Activated T-cell treated with anti-CD3 and anti-CD28 coated beads, Interleukin-2, amount 50 U/mL, for 24 hours (primary cell): ENCODE measurements around the gene OSBPL5.

Experiments
- DNase-seq: peaks from one replicate; pipeline ENCODE4 v3.0.0-alpha.2; 2020
- H3K27ac Mint-ChIP-seq: 2 replicates; pipeline ENCODE4 v1.8.0; 2020; ENCODE audit warnings: mild to moderate bottlenecking, mixed read lengths
- H3K27me3 Mint-ChIP-seq: 2 replicates; pipeline ENCODE4 v1.8.0; 2020; ENCODE audit warnings: mixed read lengths
- H3K36me3 Mint-ChIP-seq: 2 replicates; pipeline ENCODE4 v1.8.0; 2020; ENCODE audit warnings: low read depth, mixed read lengths
- H3K4me1 Mint-ChIP-seq: 2 replicates; pipeline ENCODE4 v1.8.0; 2020; ENCODE audit warnings: low read depth, mixed read lengths
- H3K4me3 Mint-ChIP-seq: 2 replicates; pipeline ENCODE4 v1.8.0; 2020; ENCODE audit warnings: mild to moderate bottlenecking, moderate library complexity, mixed read lengths
- H3K9me3 Mint-ChIP-seq: 2 replicates; pipeline ENCODE4 v1.8.0; 2020; ENCODE audit warnings: mixed read lengths

The OSBPL5 gene

GRCh38 chr11:3109921-3110706, 55.0 kb downstream of the OSBPL5 start:
- Mint-ChIP-seq H3K27ac (no peak overlapping the region), H3K4me3 (no peak overlapping the region), H3K36me3 (peaks cover 7% of the 10 kb centered on the region), H3K9me3 (peaks cover 8% of the 10 kb centered on the region), H3K4me1 (peaks cover 2% of the 10 kb centered on the region), H3K27me3 (no peaks in the 10 kb centered on the region)
- DNase-seq: peak; percentile 58

DNA sequence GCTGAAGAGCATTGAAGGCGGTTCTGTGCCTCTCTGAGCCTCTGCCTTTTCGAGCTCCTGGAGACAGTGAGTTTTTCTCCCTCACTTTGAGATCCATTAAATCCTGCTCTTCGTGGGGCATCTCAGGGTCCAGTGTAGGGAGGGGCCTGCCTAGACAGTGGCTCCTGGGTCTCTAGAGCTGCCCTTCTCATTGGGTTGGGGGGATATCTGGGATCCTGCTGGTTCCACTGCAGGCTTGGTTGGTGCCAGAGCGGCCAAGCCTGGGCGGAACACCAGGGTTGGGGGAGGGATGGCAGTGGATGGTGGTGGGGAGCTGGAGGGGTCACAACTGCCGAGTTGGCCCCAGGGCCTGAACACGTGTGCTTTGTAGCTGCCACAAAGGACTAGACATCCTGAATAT, 55.7 kb downstream of the OSBPL5 start:
- H3K4me3 Mint-ChIP-seq: no peak overlapping the region
- H3K4me1 Mint-ChIP-seq: peaks cover 2% of the 10 kb centered on the region
- peaks cover 6% of the 10 kb centered on the region for H3K9me3 Mint-ChIP-seq
- H3K27me3 Mint-ChIP-seq: no peaks in the 10 kb centered on the region
- no peak overlapping the region for H3K27ac Mint-ChIP-seq
- H3K36me3 Mint-ChIP-seq: peaks cover 5% of the 10 kb centered on the region
- no peak for DNase-seq

- Mint-ChIP-seq H3K27me3 (no peaks in the 10 kb centered on the region), H3K4me3 (no peak overlapping the region), H3K9me3 (no peaks in the 10 kb centered on the region), H3K27ac (no peak overlapping the region), H3K4me1 (peaks cover 2% of the 10 kb centered on the region), H3K36me3 (no peaks in the 10 kb centered on the region)
- no peak for DNase-seq
These were observed 56.9 kb downstream of the OSBPL5 start for GRCh38 chr11:3108183-3108721.

GRCh38 chr11:3107608-3108182, 57.4 kb downstream of the OSBPL5 start:
- Mint-ChIP-seq H3K27ac (no peak overlapping the region), H3K36me3 (no peaks in the 10 kb centered on the region), H3K27me3 (no peaks in the 10 kb centered on the region), H3K4me3 (no peak overlapping the region), H3K4me1 (peaks cover 2% of the 10 kb centered on the region), H3K9me3 (no peaks in the 10 kb centered on the region)
- no peak for DNase-seq

DNA sequence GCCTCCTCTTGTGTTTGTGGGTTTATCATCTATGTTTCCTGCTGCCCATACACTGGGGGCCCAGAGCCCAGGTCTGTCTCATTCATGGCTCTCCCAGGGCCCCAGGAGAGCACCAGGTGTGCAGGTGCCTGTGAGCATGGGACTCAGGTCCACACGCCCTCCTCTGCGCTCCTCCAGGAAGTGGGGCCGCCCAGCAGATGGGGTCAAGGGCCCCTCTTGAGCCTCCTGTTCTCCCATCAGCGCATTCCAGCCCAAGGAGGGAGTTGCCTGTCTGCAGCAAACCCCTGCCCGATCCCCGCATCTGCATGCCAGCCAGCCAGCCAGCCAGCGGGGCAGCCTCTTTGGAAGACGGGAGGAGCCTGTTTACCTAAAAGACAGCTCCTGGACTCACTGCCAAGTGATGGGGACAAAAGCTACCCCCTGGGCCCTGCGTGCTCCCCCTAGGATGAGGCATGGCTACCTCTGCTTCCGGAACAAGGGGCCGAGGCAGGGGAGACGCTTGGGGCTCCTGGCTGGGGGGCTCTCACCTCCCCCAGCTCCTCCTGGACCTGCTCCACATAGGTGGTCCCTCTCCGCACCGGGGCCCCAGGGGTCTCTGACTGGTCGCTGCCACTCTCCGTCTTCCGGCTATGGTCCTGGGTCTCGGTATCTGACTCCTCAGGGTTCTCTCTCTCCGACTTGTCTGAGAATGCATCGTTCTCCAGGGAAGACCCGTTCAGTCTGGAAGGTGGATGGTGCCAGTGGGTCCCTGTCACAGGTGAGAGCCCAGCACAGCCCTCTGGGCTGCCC, 58.2 kb downstream of the OSBPL5 start:
- H3K36me3 Mint-ChIP-seq: no peaks in the 10 kb centered on the region
- H3K4me1 Mint-ChIP-seq: no peaks in the 10 kb centered on the region
- H3K27ac Mint-ChIP-seq: no peak overlapping the region
- no peaks in the 10 kb centered on the region for H3K9me3 Mint-ChIP-seq
- no peak for DNase-seq
- H3K27me3 Mint-ChIP-seq: no peaks in the 10 kb centered on the region
- no peak overlapping the region for H3K4me3 Mint-ChIP-seq

- Mint-ChIP-seq H3K4me1 (no peaks in the 10 kb centered on the region), H3K9me3 (no peaks in the 10 kb centered on the region), H3K27ac (no peak overlapping the region), H3K36me3 (no peaks in the 10 kb centered on the region), H3K27me3 (no peaks in the 10 kb centered on the region), H3K4me3 (no peak overlapping the region)
- DNase-seq: peak; percentile 16
These were observed 59.0 kb downstream of the OSBPL5 start for GRCh38 chr11:3105791-3106735.

DNA sequence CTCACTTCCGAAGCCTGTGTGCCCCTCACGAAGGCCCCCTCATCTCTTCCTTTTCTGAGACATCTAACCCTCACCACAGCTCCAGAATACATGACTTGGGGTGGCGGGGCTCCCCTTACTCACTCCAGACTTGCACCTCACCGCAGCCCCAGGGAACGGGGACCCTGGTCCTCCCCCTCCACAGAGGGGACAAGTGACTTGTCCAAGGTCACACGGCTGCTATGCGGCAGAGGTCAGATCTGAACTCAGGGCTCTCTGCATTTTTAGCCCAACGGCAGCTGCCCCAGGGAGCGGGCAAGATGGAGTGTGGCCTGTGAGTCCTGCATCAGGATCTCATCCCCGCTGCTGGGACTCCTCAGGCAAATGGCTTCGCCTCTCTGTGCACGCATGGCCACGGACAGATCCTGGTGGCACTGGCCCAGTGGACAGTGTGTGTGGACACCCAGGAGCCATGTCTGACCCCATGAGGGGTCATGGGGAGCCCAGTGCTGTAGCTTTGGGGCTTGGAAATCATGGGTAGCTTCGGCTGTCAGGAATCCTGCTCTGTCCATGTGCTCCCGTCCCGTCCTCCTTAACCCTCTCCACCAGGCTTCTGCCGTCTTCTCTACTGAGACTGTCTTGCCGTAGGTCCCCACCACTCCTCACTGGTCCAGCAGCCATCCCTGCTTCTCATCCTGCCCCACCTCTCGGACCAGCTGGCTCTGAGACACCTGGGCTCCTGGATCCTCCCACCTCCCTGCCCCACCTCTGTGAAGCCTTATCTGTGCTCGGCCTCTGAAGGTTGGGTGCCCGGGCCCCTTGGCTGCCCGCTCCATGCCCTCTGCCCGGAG, 59.9 kb downstream of the OSBPL5 start:
- DNase-seq: no peak
- Mint-ChIP-seq H3K36me3 (no peaks in the 10 kb centered on the region), H3K27ac (no peak overlapping the region), H3K4me3 (no peak overlapping the region), H3K27me3 (no peaks in the 10 kb centered on the region), H3K4me1 (no peaks in the 10 kb centered on the region), H3K9me3 (no peaks in the 10 kb centered on the region)

DNA sequence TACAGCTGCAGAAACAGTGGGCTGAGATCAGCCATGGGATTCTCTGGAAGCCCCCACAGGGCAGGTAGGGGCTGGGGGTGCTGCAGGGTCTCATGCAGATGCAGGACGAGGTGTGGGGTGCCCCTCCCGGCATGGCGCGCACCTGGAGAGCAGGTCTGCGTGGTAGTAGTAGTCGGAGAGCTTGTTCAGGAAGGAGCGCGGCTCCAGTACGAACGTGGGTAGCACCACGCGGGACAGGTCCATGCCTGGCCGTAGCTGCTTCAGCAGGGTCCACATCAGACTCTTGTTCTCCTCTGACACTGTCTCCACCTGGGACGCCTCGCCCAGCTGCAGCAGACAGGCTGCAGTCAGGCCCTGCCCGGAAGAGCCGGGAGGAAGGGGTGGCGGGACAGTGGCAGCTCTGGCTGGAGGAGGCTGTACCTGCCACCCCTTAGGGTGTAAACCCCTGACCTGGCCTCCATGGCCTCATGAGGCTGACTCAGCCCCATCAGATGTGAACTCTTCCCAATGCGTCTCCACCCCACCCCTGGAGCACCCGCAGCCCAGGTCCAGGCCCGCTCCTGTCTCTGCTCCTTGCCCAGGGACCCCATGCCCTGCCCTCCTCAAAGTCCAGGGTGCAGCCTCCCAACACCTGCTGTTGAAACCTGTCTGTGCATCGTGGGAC, 60.9 kb downstream of the OSBPL5 start:
- Mint-ChIP-seq H3K27ac (no peak overlapping the region), H3K4me3 (no peak overlapping the region), H3K27me3 (no peaks in the 10 kb centered on the region), H3K4me1 (peaks cover 4% of the 10 kb centered on the region), H3K9me3 (no peaks in the 10 kb centered on the region), H3K36me3 (no peaks in the 10 kb centered on the region)
- DNase-seq: no peak

GRCh38 chr11:3103076-3103475, 62.0 kb downstream of the OSBPL5 start:
- DNase-seq: peak; percentile 23
- Mint-ChIP-seq H3K4me3 (no peak overlapping the region), H3K27ac (no peak overlapping the region), H3K9me3 (no peaks in the 10 kb centered on the region), H3K27me3 (no peaks in the 10 kb centered on the region), H3K36me3 (no peaks in the 10 kb centered on the region), H3K4me1 (peaks cover 6% of the 10 kb centered on the region)

DNA sequence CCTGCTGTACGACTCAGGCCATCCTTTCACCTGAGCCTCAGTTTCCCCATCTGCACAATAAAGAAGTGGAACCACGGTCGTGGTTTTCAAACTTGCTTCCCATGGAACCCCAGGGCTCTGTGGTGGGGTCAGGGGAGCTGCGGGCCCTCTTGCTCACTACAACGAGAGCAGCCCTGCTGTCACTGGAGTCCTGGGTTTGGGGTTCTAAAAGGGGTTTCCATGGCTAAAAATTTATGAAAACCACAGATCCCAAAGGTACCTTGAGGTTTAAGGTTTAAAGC, 62.5 kb downstream of the OSBPL5 start:
- H3K36me3 Mint-ChIP-seq: no peaks in the 10 kb centered on the region
- no peak for DNase-seq
- peaks cover 6% of the 10 kb centered on the region for H3K4me1 Mint-ChIP-seq
- H3K9me3 Mint-ChIP-seq: no peaks in the 10 kb centered on the region
- H3K27me3 Mint-ChIP-seq: no peaks in the 10 kb centered on the region
- no peak overlapping the region for H3K4me3 Mint-ChIP-seq
- no peak overlapping the region for H3K27ac Mint-ChIP-seq

GRCh38 chr11:3101921-3102640, 63.0 kb downstream of the OSBPL5 start:
- H3K4me1 Mint-ChIP-seq: peaks cover 6% of the 10 kb centered on the region
- H3K9me3 Mint-ChIP-seq: no peaks in the 10 kb centered on the region
- no peak overlapping the region for H3K4me3 Mint-ChIP-seq
- peak; percentile 26 for DNase-seq
- H3K36me3 Mint-ChIP-seq: no peaks in the 10 kb centered on the region
- H3K27ac Mint-ChIP-seq: no peak overlapping the region
- H3K27me3 Mint-ChIP-seq: no peaks in the 10 kb centered on the region

DNA sequence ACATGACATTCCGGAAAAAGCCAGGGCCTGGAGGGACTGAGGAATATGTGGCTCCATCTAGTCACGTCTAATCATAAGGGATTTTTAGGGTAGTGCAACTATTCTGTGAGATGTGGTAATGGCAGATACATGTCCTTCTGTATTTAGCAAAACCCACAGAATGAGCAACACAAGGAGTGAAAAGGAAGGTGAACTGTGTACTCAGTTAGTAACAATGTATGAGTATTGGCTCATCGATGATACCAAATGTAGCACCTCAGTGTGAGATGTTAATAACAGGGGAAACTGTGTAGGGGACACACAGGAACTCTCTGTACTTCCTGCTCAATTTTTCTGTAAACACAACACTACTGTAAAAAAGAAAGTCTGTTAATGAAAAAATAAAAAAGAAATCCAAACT, 65.9 kb downstream of the OSBPL5 start:
- Mint-ChIP-seq H3K9me3 (no peaks in the 10 kb centered on the region), H3K4me3 (no peak overlapping the region), H3K36me3 (no peaks in the 10 kb centered on the region), H3K27ac (peak overlapping the region; percentile 22), H3K4me1 (peaks cover 6% of the 10 kb centered on the region), H3K27me3 (no peaks in the 10 kb centered on the region)
- no peak for DNase-seq
